Epithelial cell of esophagus (primary cell): ENCODE measurements around the gene MFSD12.
"Not testable (repeated sequence)": the region's sequence is repeated elsewhere in the genome, so short reads cannot be mapped to it uniquely, and the experiment has no call there.

Experiments used
- DNase-seq: peaks from one replicate; pipeline ENCODE4 v3.0.0; 2010; ENCODE audit warnings: low read depth
- H3K4me3 ChIP-seq: 2 replicates; pipeline ENCODE4 v1.5.1; 2011; ENCODE audit warnings: mild to moderate bottlenecking, low read length, control low read depth
- TF ChIP-seq, protein P1 (sequence below): IDR thresholded peaks from 2 replicates; pipeline ENCODE4 v1.5.1; 2011; ENCODE audit warnings: low read depth, mild to moderate bottlenecking, low read length, control low read depth, inconsistent platforms; ENCODE audit not compliant: insufficient read depth; ENCODE audit errors: missing control alignments

MFSD12 gene

DNA sequence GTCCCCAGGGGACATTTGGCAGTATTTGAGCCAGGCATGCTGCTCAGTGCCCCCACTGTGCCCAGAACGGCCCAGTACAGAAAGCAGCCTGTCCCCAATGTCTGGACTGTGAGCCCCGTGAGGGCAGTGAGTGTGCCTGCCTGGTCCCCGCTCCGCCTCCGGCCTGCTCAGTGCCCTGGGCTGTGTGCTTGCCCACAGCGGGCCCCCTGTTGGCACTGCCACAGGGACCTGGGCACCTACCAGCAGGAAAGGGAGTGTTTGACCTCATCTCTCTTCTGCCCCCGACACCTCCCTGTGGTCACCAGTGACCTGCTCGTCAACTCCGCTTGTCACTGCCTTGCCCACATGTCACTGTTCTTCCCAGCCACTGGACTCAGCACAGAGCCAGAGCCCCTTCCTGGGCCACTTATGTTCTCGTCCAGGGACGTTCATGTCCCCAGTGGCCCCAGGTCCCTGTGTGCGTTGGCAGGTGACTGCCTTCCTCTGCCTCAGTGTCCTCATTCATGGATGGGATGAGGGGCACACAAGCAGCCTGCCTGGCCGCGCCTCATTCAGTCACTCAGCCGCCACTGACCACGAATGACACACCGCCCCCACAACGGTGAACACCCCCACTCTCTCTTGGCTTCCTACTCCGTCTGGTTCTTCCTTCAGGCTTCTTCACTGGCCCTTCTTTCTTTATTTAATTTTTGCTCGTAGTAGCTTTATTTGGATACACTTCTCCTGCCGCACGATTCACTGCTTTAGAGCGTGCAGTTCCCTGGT lies 48.4 kb downstream of the MFSD12 start:
- no peak overlapping the region for H3K4me3 ChIP-seq
- TF ChIP-seq, protein P1, sequence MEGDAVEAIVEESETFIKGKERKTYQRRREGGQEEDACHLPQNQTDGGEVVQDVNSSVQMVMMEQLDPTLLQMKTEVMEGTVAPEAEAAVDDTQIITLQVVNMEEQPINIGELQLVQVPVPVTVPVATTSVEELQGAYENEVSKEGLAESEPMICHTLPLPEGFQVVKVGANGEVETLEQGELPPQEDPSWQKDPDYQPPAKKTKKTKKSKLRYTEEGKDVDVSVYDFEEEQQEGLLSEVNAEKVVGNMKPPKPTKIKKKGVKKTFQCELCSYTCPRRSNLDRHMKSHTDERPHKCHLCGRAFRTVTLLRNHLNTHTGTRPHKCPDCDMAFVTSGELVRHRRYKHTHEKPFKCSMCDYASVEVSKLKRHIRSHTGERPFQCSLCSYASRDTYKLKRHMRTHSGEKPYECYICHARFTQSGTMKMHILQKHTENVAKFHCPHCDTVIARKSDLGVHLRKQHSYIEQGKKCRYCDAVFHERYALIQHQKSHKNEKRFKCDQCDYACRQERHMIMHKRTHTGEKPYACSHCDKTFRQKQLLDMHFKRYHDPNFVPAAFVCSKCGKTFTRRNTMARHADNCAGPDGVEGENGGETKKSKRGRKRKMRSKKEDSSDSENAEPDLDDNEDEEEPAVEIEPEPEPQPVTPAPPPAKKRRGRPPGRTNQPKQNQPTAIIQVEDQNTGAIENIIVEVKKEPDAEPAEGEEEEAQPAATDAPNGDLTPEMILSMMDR = no peak
- no peak for DNase-seq

DNA sequence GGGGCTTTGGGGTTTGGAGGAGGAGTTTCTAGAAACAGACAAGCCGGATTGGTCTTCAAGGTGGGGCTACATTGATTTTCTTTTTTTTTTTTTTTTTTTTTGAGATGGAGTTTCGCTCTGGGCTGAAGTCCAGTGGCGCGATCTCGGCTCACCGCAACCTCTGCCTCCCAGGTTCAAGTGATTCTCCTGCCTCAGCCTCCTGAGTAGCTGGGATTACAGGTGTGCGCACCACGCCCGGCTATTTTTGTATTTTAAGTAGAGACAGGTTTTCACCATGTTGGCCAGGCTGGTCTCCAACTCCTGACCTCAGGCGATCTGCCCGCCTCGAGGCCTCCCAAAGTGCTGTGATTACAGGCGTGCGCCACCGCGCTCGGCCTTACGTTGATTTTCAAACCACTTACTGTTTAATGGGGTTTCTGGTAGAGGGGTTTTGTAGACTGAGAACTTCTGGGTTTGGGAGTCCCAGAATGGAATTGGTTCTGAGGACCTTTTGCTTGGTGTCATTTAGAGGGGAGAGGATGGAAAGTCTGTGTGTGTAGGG lies 49.2 kb downstream of the MFSD12 start:
- DNase-seq, H3K4me3 ChIP-seq: not testable (repeated sequence)

DNA sequence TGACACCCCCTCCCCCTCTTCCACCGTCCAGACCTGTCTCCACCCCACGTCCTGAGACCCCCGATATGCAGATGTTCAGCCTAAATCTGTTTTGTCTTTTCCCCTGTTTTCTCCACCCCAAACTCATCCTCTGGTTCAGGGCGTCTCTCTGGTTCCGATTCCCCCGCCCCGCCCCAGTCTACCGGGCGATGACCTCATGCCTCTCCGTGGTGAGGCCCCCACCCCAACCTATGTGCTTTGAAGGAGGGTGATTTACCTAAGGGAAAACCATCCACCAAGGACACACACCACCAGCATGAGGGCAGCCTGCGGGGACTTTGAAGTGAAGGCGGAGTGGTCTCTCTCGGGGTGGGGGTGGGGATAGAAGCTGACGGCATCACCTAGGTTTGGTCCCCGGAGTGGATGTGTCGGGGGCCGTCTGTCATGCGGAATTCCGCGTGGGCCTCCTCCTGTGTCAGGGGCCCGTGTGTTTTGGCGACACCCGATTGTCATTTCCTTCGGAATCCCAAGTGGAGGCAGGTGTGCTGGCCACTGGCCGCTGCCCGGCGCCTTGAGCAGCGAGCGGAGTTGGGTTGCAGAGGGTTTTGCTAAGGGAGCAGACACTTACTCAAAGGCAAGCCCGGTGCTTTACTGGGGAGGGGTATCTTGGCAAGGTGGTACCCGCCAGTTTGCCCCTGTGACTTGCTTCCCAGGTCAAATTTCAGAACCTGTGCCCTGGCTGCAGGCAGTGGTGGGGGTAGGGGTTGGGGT lies 49.8 kb downstream of the MFSD12 start:
- TF ChIP-seq, protein P1 = no peak
- peak overlapping the region; percentile 80 for H3K4me3 ChIP-seq
- peak; percentile 39 for DNase-seq

DNA sequence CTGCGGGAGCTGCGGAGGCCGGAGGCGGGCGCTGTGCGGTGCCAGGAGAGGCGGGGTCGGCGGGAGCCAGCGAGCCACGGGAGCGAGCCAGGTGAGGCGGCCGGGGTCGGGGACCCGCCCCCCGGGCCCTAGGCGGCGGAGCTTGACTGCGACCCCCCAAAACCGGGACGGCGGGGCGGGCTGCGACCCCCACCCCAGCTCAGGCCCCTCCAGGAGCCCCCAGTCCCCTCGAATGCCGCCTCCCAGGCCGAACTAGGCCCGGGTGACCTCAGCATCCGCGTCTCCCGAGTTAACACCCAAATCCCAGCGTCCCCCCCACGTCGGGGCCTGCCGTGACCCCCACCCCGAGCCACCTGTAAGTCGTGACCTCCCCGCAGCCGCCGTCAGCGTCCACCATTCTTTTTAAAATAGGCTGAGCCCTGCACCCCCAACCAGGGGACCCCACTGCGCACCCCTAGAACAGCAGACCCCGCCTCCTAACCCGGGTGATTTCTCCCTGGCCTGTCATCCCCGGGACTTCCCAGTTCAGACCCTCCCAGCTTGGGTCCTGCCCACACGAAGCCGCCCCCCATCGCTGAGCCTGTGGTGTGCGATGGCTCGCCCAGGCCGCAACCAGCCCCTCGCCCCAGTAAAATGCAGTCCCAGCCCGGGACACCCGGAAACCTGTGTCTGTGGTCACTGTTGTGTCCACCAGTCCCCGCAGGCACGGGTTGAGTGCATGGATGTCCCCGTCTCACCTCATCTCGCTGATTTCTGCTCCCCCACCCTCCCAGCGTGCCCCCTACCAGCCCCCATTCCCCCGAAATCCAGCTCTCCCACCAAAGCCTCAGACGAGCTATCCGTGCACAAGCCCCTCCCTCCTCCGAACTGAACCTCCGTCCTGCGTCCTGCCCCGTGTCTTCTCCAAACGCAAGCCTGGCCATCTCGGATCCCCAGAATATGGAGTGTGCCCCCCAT lies 50.7 kb downstream of the MFSD12 start:
- no peak for DNase-seq
- peak overlapping the region; percentile 80 for H3K4me3 ChIP-seq
- TF ChIP-seq, protein P1 = no peak

DNA sequence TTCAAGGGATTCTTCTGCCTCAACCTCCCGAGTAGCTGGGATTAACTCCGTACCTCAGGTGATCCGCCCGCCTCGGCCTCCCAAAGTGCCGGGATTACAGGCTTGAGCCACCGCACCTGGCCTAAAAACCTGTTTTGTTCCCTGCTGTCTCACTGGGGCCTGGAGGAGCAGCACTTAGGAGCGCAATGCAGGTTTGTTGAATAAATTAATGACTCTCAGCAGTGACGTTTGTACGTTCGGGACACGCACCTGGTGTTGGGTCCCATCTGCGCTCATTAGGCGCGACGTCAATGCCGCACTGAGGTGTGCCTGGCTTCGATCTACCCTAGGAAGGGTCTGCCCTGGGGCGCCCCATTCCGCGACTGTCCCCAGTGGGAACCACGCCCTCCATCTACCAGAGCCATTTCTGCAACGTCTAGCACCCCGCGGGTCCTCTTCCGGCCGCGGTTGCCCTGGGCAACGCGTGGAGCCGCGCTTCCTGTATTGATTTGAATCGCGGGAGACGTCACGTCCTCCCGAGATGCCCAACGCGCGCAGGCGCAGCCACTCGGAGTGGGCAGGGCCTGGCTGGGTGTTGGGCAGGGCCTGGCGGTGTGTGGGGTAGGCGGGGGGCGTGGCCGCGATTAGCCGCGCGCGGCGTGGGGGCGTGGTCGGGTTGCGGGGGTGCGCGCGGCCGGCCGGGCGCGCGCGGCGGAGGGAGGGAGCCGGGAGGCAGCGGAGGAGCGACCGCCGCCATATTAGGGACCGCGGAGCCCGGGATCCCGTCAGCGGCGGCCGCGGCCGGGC lies 51.6 kb downstream of the MFSD12 start, which contains the start of gene FZR1:
FZR1 (plus strand) TSS at position 714 of the 786 bp plus-strand sequence. CDS start 16,679 bp downstream, outside the sequence.
- H3K4me3 ChIP-seq = peak within 1 kb of the TSS; percentile 80
- DNase-seq = peak; percentile 99
- TF ChIP-seq, protein P1 = no peak

DNA sequence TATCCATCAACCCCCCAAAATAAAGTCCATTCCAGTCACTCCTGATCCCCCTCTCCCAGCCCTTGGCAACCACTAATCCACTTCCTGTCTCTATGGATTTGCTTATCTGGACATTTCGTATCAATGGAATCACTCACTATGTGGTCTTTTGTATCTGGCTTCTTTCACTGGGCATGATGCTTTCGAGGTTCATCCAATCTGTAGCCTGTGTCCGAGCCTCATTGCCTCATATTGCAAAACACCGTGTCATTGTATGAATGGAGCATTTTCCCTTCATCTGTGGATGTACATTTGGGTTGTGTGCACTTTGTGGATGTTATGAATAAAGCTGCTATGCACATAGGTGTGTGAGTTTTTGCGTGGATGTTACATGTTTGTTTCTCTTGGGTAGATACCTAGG lies 52.7 kb downstream of the MFSD12 start:
- TF ChIP-seq, protein P1 = no peak
- no peak overlapping the region for H3K4me3 ChIP-seq
- no peak for DNase-seq
